Measurements from ENCODE around the gene SMYD2. TPM values are rescaled to one million over a fixed set of nuclear protein-coding genes. Genes with fewer than 3 reads are reported as not detected.
A peak's percentile ranks its signal among the peaks of the same experiment; 100 is the strongest.

SMYD2 gene
- total RNA-seq, 1 experiment from 2014 or later, result 33.1 TPM

DNA sequence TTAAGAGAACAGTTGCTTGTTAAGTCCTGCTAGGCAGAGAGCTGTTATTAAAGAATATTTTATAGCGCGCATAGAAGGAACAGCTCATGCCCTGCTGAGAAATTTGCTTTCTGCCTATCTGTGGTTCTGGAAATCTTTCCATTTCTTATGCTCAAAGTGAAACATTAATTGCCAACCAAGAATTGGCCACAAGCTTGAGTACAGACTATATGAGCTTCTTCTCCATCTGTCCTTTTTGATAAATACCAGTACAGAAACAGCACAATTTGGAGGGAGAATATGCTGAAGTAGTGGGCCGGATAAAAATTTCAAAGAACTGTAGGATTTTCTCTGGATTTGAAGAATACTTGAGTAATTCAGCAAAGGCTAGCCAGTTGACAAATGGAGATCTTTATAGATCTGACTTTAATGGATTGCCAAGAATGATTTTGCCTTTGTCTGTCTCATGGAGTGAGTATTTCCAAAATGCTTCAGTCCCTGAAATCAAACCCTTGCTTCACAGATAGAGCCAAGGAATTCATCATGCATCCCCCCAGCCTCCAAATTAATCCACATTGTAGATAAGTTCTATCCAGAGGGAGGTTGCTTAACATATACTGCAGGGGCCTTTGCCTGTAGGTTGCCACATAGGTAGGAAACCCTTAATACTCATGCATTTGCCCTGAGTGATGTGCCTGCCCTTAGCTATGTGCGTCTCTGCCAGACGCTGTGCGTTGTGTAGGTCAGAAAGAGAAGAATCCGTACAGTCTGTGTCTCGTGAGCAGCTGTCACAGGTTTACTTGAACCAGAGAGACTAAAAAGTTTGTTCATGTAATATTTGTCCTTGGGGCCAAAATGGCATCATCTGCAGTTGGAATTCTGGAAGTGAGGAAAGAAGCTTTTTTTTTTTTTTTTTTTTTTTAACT, 44.2 kb downstream of the SMYD2 start:
- Histone ChIP-seq H2AFZ (ENCODE audit: low read length) (no peak overlapping the region), H3K4me1 (ENCODE audit: low read length) (peaks cover 18% of the 10 kb centered on the region), H3K4me2 (ENCODE audit: low read depth, low read length, poor library complexity, severe bottlenecking) (no peak overlapping the region), H3K79me2 (ENCODE audit: low read length) (no peaks in the 10 kb centered on the region), H4K20me1 (ENCODE audit: insufficient read depth, low read depth, low read length) (no peaks in the 10 kb centered on the region), H3K9me3 (ENCODE audit: low read length) (no peaks in the 10 kb centered on the region), H3K9me2 (replicated peaks; ENCODE audit: insufficient read depth, low read length) (no peaks in the 10 kb centered on the region), H3K9ac (ENCODE audit: low read length) (no peak overlapping the region), H3K27me3 (ENCODE audit: low read length) (no peaks in the 10 kb centered on the region), H3K27ac (ENCODE audit: low read length) (no peak overlapping the region), H3K4me3 (ENCODE audit: low read length) (no peak overlapping the region), H3K36me3 (ENCODE audit: insufficient read depth, low read length) (0 out of 2 replicates have a peak, but pooled peaks cover 3% of the 10 kb centered on the region)
- DNase-seq, result no peak

DNA sequence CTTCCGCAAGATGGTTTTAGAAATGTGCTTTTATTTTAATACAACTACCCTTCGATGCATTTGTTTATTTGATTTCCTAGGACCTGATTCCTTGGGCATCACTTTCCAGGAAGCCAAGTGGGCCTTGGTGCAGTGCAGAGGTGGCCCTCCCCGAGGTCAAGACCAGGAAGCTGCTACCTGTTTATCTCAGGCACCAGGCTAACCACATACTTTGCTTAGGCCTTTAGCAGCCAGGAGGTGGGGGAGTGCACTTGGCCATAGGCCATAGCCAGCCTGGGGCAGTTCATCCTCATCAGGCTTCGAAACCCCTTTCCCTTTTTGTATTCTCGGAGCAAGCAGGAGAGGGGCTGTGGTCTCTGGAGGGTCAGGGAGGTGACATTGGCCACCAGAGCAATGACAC, 45.4 kb downstream of the SMYD2 start:
- no peaks in the 10 kb centered on the region for H3K27me3 ChIP-seq (ENCODE audit: low read length)
- H3K9ac ChIP-seq (ENCODE audit: low read length), result no peak overlapping the region
- no peak overlapping the region for H3K4me3 ChIP-seq (ENCODE audit: low read length)
- H2AFZ ChIP-seq (ENCODE audit: low read length), result no peak overlapping the region
- H3K9me3 ChIP-seq (ENCODE audit: low read length), result no peaks in the 10 kb centered on the region
- H3K36me3 ChIP-seq (ENCODE audit: insufficient read depth, low read length), result no peaks in the 10 kb centered on the region
- DNase-seq, result no peak
- H3K79me2 ChIP-seq (ENCODE audit: low read length), result no peaks in the 10 kb centered on the region
- H3K27ac ChIP-seq (ENCODE audit: low read length), result no peak overlapping the region
- no peak overlapping the region for H3K4me2 ChIP-seq (ENCODE audit: low read depth, low read length, poor library complexity, severe bottlenecking)
- no peaks in the 10 kb centered on the region for H4K20me1 ChIP-seq (ENCODE audit: insufficient read depth, low read depth, low read length)
- peaks cover 15% of the 10 kb centered on the region for H3K4me1 ChIP-seq (ENCODE audit: low read length)
- no peaks in the 10 kb centered on the region for H3K9me2 ChIP-seq (replicated peaks; ENCODE audit: insufficient read depth, low read length)

DNA sequence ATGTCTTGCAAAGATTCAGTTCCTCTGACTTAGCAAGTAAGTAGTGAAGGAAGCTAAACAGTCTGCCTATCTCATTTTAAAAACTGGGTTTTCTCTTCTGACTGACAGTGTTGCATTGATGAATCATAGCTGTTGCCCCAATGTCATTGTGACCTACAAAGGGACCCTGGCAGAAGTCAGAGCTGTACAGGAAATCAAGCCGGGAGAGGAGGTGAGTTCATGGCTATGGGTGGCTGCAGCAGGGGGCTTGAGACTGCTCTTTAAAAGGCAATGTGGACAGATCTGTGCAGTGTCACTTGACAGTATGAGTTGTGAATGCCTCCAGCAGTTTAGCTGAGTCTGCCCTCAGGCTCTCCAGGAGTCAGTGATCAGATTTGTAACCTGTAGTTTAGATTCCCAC, 46.6 kb downstream of the SMYD2 start:
- no peaks in the 10 kb centered on the region for H3K27me3 ChIP-seq (ENCODE audit: low read length)
- H2AFZ ChIP-seq (ENCODE audit: low read length), result no peak overlapping the region
- H3K79me2 ChIP-seq (ENCODE audit: low read length), result no peaks in the 10 kb centered on the region
- no peaks in the 10 kb centered on the region for H4K20me1 ChIP-seq (ENCODE audit: insufficient read depth, low read depth, low read length)
- DNase-seq, result no peak
- H3K9me2 ChIP-seq (replicated peaks; ENCODE audit: insufficient read depth, low read length), result no peaks in the 10 kb centered on the region
- no peaks in the 10 kb centered on the region for H3K36me3 ChIP-seq (ENCODE audit: insufficient read depth, low read length)
- no peak overlapping the region for H3K4me2 ChIP-seq (ENCODE audit: low read depth, low read length, poor library complexity, severe bottlenecking)
- H3K27ac ChIP-seq (ENCODE audit: low read length), result no peak overlapping the region
- no peak overlapping the region for H3K4me3 ChIP-seq (ENCODE audit: low read length)
- H3K9me3 ChIP-seq (ENCODE audit: low read length), result no peaks in the 10 kb centered on the region
- H3K4me1 ChIP-seq (ENCODE audit: low read length), result peaks cover 5% of the 10 kb centered on the region
- H3K9ac ChIP-seq (ENCODE audit: low read length), result no peak overlapping the region

DNA sequence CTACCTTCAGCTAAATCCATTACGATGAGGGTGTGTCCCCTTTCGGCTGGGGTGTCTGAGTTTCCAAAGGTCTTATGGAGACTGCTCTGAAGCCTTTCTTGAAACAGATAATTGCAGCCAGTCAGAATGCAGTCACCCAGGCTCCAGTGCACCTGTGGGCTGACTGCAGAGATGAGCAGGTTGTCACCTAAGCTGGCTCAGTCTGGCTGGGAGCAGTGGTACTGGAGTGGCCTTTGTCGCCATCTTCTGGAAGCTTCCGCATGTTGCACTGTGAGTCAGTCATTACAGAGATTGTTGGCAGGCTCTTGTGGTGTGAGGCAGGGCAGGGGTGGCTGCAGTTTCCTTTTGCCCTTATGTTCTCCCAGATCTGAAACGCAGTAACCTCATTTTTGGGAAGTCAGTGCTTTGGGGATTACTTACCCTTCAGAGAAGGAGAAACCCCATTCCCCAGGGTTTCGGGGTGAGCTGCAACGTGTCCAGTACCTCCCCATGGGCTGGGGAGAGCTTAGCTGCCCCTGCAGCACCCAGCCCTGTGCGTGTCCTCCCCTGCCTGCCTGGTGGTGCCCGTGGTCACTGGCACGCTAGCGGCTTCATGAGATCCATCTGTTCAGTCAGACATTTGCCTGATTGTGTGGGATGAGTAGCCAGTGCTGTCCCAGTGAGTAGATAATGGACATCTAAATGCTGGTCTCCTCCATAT, 48.0 kb downstream of the SMYD2 start:
- Histone ChIP-seq H3K9ac (ENCODE audit: low read length) (no peak overlapping the region), H2AFZ (ENCODE audit: low read length) (no peak overlapping the region), H4K20me1 (ENCODE audit: insufficient read depth, low read depth, low read length) (no peaks in the 10 kb centered on the region), H3K9me3 (ENCODE audit: low read length) (no peaks in the 10 kb centered on the region), H3K27ac (ENCODE audit: low read length) (no peak overlapping the region), H3K36me3 (ENCODE audit: insufficient read depth, low read length) (no peaks in the 10 kb centered on the region), H3K4me3 (ENCODE audit: low read length) (no peak overlapping the region), H3K4me1 (ENCODE audit: low read length) (peaks cover 13% of the 10 kb centered on the region), H3K9me2 (replicated peaks; ENCODE audit: insufficient read depth, low read length) (no peaks in the 10 kb centered on the region), H3K4me2 (ENCODE audit: low read depth, low read length, poor library complexity, severe bottlenecking) (no peak overlapping the region), H3K79me2 (ENCODE audit: low read length) (no peaks in the 10 kb centered on the region), H3K27me3 (ENCODE audit: low read length) (no peaks in the 10 kb centered on the region)
- peak; percentile 90 for DNase-seq

DNA sequence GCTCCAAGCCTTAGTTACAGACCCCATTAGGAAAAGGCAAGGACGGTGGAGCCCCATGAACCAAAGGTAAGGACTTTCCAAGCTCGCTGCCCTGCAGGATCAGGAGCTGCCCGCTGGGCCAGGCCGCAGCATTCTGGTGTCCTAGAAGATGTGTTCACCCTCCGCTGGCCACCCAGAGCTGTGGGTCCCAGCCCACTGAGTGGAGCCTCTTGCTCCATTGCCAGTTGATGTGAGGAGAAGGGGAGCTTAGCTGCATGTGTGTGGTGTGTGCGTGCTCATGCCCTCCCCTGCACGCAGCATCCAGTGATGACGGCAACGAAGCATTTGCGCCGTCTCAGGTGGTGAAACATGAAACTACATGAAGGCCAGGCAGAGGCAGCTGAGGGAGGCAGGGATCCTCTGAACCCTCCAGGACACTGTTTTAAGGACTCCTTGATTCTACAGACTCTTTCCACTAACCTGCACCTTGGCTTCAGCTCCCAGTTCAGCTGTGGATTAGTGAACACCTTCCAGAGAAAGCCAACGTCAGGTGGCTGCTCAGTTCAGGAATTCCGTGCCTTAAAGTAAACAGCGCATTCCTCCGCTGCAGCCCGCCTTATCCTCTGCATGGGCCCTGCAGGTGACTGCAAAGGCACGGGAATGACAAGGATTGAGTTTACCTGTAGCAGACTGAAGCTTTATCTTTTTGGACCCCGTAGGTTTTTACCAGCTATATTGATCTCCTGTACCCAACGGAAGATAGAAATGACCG, 48.7 kb downstream of the SMYD2 start:
- H3K36me3 ChIP-seq (ENCODE audit: insufficient read depth, low read length), result no peaks in the 10 kb centered on the region
- H3K27ac ChIP-seq (ENCODE audit: low read length), result no peak overlapping the region
- no peaks in the 10 kb centered on the region for H3K9me2 ChIP-seq (replicated peaks; ENCODE audit: insufficient read depth, low read length)
- no peak for DNase-seq
- H3K9ac ChIP-seq (ENCODE audit: low read length), result no peak overlapping the region
- no peaks in the 10 kb centered on the region for H3K79me2 ChIP-seq (ENCODE audit: low read length)
- no peaks in the 10 kb centered on the region for H4K20me1 ChIP-seq (ENCODE audit: insufficient read depth, low read depth, low read length)
- H3K9me3 ChIP-seq (ENCODE audit: low read length), result no peaks in the 10 kb centered on the region
- H3K4me1 ChIP-seq (ENCODE audit: low read length), result peaks cover 13% of the 10 kb centered on the region
- no peak overlapping the region for H2AFZ ChIP-seq (ENCODE audit: low read length)
- no peak overlapping the region for H3K4me2 ChIP-seq (ENCODE audit: low read depth, low read length, poor library complexity, severe bottlenecking)
- H3K4me3 ChIP-seq (ENCODE audit: low read length), result no peak overlapping the region
- H3K27me3 ChIP-seq (ENCODE audit: low read length), result no peaks in the 10 kb centered on the region

DNA sequence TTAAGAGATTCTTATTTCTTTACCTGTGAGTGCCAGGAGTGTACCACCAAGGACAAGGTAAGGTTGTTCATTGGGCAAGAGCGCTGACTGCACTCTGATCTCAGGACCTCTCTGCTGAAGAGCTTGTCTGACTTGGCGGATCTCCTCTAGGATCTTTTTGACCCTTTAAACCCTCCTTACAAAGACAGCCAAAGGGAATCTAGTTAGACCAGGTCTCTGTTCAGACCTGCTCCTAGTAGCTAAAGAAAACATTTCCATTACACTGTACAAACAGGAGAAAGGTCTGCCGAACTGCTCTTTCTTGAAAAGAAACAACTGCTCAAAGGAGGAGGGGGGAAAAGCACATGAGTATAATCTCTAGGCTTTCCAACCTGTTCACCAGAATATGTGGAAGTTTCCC, 49.3 kb downstream of the SMYD2 start:
- Histone ChIP-seq H3K9me2 (replicated peaks; ENCODE audit: insufficient read depth, low read length) (no peaks in the 10 kb centered on the region), H3K9ac (ENCODE audit: low read length) (no peak overlapping the region), H3K36me3 (ENCODE audit: insufficient read depth, low read length) (no peaks in the 10 kb centered on the region), H3K4me1 (ENCODE audit: low read length) (peaks cover 13% of the 10 kb centered on the region), H3K79me2 (ENCODE audit: low read length) (no peaks in the 10 kb centered on the region), H3K27me3 (ENCODE audit: low read length) (no peaks in the 10 kb centered on the region), H2AFZ (ENCODE audit: low read length) (no peak overlapping the region), H3K27ac (ENCODE audit: low read length) (no peak overlapping the region), H3K4me3 (ENCODE audit: low read length) (no peak overlapping the region), H3K4me2 (ENCODE audit: low read depth, low read length, poor library complexity, severe bottlenecking) (no peak overlapping the region), H3K9me3 (ENCODE audit: low read length) (no peaks in the 10 kb centered on the region), H4K20me1 (ENCODE audit: insufficient read depth, low read depth, low read length) (no peaks in the 10 kb centered on the region)
- no peak for DNase-seq

DNA sequence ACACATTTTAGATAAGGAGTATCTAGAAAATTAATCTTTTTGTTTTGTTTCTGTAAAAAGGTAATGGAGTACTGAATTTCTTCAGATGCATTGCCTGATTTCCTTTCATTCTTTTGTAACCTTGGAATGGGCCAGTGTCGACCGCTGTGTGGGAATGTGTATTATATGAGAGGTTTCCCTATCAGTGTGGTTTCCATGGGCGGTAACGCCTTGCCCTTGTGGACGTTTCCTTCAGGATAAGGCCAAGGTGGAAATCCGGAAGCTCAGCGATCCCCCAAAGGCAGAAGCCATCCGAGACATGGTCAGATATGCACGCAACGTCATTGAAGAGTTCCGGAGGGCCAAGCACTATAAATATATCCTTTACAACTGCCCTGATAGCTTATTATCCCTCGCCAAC, 49.8 kb downstream of the SMYD2 start:
- no peak for DNase-seq
- no peaks in the 10 kb centered on the region for H3K9me2 ChIP-seq (replicated peaks; ENCODE audit: insufficient read depth, low read length)
- H3K27me3 ChIP-seq (ENCODE audit: low read length), result no peaks in the 10 kb centered on the region
- no peak overlapping the region for H3K27ac ChIP-seq (ENCODE audit: low read length)
- peaks cover 13% of the 10 kb centered on the region for H3K4me1 ChIP-seq (ENCODE audit: low read length)
- H4K20me1 ChIP-seq (ENCODE audit: insufficient read depth, low read depth, low read length), result no peaks in the 10 kb centered on the region
- H3K9ac ChIP-seq (ENCODE audit: low read length), result no peak overlapping the region
- no peak overlapping the region for H3K4me3 ChIP-seq (ENCODE audit: low read length)
- no peak overlapping the region for H3K4me2 ChIP-seq (ENCODE audit: low read depth, low read length, poor library complexity, severe bottlenecking)
- H3K9me3 ChIP-seq (ENCODE audit: low read length), result no peaks in the 10 kb centered on the region
- no peaks in the 10 kb centered on the region for H3K36me3 ChIP-seq (ENCODE audit: insufficient read depth, low read length)
- no peaks in the 10 kb centered on the region for H3K79me2 ChIP-seq (ENCODE audit: low read length)
- H2AFZ ChIP-seq (ENCODE audit: low read length), result no peak overlapping the region

DNA sequence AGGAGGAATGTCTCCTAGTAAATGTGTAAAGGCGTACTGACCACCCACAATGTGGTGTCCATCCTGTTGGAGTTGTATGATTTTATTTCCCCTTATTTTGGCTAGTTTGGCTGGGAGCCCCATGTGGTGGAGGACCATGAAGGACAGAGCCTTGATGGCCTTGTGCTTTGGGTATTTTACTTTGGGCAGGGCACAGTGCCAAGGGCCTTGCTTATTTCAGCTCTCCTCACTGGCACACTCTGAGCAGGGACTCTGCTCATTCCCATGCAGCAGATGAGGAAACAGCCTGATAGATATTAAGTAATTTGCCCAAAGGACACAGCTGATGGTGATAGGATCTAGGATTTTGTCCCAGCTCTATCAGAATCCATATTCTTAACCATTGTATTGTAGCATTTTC, 50.2 kb downstream of the SMYD2 start:
- no peaks in the 10 kb centered on the region for H3K9me2 ChIP-seq (replicated peaks; ENCODE audit: insufficient read depth, low read length)
- H3K9ac ChIP-seq (ENCODE audit: low read length), result no peak overlapping the region
- H3K9me3 ChIP-seq (ENCODE audit: low read length), result no peaks in the 10 kb centered on the region
- H3K79me2 ChIP-seq (ENCODE audit: low read length), result no peaks in the 10 kb centered on the region
- no peak overlapping the region for H3K27ac ChIP-seq (ENCODE audit: low read length)
- DNase-seq, result no peak
- H2AFZ ChIP-seq (ENCODE audit: low read length), result no peak overlapping the region
- H3K4me3 ChIP-seq (ENCODE audit: low read length), result no peak overlapping the region
- no peaks in the 10 kb centered on the region for H3K27me3 ChIP-seq (ENCODE audit: low read length)
- H3K4me1 ChIP-seq (ENCODE audit: low read length), result peaks cover 13% of the 10 kb centered on the region
- H3K4me2 ChIP-seq (ENCODE audit: low read depth, low read length, poor library complexity, severe bottlenecking), result no peak overlapping the region
- no peaks in the 10 kb centered on the region for H3K36me3 ChIP-seq (ENCODE audit: insufficient read depth, low read length)
- no peaks in the 10 kb centered on the region for H4K20me1 ChIP-seq (ENCODE audit: insufficient read depth, low read depth, low read length)

Data from Karpas-422 (cell line).